ENCODE data around the gene PRKCB. TPM values are rescaled to one million over a fixed set of nuclear protein-coding genes. Genes with fewer than 3 reads are reported as not detected.

PRKCB gene
- polyA plus RNA-seq, 2 of the 4 experiments (the other 2 are of a cell fraction) = 0.09 to 0.22 TPM

DNA sequence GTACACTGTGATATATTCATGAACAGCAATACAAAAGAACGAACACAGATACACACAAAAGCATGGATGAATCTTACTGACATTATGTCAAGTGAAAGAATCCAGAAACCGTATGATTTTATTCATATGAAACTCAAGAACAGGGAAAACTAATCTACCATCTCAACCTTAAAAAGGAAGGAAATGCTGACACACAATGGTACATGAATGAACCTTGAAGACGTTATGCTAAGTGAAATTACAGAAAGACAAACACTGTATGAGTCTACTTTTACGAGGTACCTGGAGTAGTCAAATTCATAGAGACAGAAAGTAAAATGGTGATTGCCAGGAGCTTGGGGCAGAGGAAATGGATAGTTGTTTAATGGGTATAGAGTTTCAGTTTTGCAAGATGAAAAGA, 8.7 kb upstream of the PRKCB start:
- POLR2A ChIA-PET = no interaction called here

DNA sequence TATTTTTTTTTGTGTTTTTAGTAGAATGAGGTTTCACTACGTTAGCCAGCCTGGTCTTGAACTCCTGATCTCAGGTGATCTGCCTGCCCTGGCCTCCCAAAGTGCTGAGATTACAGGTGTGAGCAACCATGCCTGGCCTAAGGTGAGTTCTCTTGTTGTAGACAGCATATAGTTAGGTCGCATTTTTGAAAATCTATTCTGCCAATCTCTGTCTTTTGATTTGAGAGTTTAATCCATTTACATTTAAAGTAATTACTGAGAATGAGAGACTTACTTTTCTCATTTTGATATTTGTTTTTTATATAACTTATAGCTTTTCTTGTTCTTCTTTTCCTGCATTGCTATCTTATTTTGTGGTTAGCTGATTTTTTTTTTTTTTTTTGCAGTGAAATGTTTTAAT, 6.3 kb upstream of the PRKCB start:
- ATAC-seq (no peak), DNase-seq (ENCODE audit: low read depth in 1 of 2, low spot score in 1 of 2) (no peak), FAIRE-seq (no peak)
- no peak overlapping the region for H3K4me3 ChIP-seq
- ChIA-PET POLR2A (no interaction called here), CTCF (interaction anchor here (0.6 to 2.9 kb wide), 2 partner anchors 10 to 105 kb away, joined by 4 to 6 read pairs; no protein-coding TSS in a partner anchor)
- 10% methylated on average over 2 of the region's 2 CpGs for WGBS (ENCODE audit: missing lambda C conversion rate)
- no peaks in the 10 kb centered on the region for H3K4me1 ChIP-seq
- H3K9me3 ChIP-seq = peaks cover 18% of the 10 kb centered on the region; the same call in 2 of the 3 replicates
- no peak overlapping the region for H3K27ac ChIP-seq
- TF ChIP-seq USF2 (IDR thresholded peaks at IDR 0.05) (no peak), NR3C1 (IDR thresholded peaks at IDR 0.05) (no peak), RARB (CRISPR knock-in tag; IDR thresholded peaks at IDR 0.05) (no peak), HOXB5 (CRISPR knock-in tag; IDR thresholded peaks at IDR 0.05) (no peak), MAX (IDR thresholded peaks at IDR 0.05) (no peak), HDAC2 (IDR thresholded peaks at IDR 0.05) (no peak), ATOH8 (CRISPR knock-in tag; IDR thresholded peaks at IDR 0.05; ENCODE audit: low read depth) (no peak), EHMT2 (IDR thresholded peaks at IDR 0.05; ENCODE audit: low read depth) (no peak), FOXS1 (CRISPR knock-in tag; IDR thresholded peaks at IDR 0.05) (no peak), HEYL (CRISPR knock-in tag; IDR thresholded peaks at IDR 0.05) (no peak), JUNB (IDR thresholded peaks at IDR 0.05) (no peak), MYC (IDR thresholded peaks at IDR 0.05; ENCODE audit: borderline replicate concordance, low read length) (no peak), ZC3H11A (IDR thresholded peaks at IDR 0.05) (no peak), BHLHE40 (IDR thresholded peaks at IDR 0.05; ENCODE audit: low read depth, low read length) (no peak), RCOR1 (IDR thresholded peaks at IDR 0.05; ENCODE audit: low read depth, low read length) (no peak), SREBF2 (IDR thresholded peaks at IDR 0.05) (no peak), ZNF302 (CRISPR knock-in tag; IDR thresholded peaks at IDR 0.05) (no peak)
- TF ChIP-seq, protein P1, sequence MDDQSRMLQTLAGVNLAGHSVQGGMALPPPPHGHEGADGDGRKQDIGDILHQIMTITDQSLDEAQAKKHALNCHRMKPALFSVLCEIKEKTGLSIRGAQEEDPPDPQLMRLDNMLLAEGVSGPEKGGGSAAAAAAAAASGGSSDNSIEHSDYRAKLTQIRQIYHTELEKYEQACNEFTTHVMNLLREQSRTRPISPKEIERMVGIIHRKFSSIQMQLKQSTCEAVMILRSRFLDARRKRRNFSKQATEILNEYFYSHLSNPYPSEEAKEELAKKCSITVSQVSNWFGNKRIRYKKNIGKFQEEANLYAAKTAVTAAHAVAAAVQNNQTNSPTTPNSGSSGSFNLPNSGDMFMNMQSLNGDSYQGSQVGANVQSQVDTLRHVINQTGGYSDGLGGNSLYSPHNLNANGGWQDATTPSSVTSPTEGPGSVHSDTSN (IDR thresholded peaks at IDR 0.05) = no peak
- TF ChIP-seq, protein P2, sequence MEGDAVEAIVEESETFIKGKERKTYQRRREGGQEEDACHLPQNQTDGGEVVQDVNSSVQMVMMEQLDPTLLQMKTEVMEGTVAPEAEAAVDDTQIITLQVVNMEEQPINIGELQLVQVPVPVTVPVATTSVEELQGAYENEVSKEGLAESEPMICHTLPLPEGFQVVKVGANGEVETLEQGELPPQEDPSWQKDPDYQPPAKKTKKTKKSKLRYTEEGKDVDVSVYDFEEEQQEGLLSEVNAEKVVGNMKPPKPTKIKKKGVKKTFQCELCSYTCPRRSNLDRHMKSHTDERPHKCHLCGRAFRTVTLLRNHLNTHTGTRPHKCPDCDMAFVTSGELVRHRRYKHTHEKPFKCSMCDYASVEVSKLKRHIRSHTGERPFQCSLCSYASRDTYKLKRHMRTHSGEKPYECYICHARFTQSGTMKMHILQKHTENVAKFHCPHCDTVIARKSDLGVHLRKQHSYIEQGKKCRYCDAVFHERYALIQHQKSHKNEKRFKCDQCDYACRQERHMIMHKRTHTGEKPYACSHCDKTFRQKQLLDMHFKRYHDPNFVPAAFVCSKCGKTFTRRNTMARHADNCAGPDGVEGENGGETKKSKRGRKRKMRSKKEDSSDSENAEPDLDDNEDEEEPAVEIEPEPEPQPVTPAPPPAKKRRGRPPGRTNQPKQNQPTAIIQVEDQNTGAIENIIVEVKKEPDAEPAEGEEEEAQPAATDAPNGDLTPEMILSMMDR (IDR thresholded peaks at IDR 0.05) = no peak
- no peak overlapping the region for H3K4me2 ChIP-seq

More for the DNA sequence above, 8.7 kb upstream of the PRKCB start:
- Histone ChIP-seq H3K27ac (no peak overlapping the region), H3K9me3 (peaks cover 18% of the 10 kb centered on the region; the same call in 2 of the 3 replicates), H3K4me2 (no peak overlapping the region), H3K4me3 (no peak overlapping the region), H3K4me1 (no peaks in the 10 kb centered on the region)
- CTCF ChIA-PET = no interaction called here
- ATAC-seq (no peak), FAIRE-seq (no peak), DNase-seq (ENCODE audit: low read depth in 1 of 2, low spot score in 1 of 2) (no peak)
- WGBS (ENCODE audit: missing lambda C conversion rate) = 29% methylated on average over 4 of the region's 4 CpGs
- TF ChIP-seq, protein P3, sequence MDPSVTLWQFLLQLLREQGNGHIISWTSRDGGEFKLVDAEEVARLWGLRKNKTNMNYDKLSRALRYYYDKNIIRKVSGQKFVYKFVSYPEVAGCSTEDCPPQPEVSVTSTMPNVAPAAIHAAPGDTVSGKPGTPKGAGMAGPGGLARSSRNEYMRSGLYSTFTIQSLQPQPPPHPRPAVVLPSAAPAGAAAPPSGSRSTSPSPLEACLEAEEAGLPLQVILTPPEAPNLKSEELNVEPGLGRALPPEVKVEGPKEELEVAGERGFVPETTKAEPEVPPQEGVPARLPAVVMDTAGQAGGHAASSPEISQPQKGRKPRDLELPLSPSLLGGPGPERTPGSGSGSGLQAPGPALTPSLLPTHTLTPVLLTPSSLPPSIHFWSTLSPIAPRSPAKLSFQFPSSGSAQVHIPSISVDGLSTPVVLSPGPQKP (IDR thresholded peaks at IDR 0.05; ENCODE audit: low read depth, low read length) = no peak
- TF ChIP-seq FOSB (CRISPR knock-in tag; IDR thresholded peaks at IDR 0.05) (no peak), MAFK (IDR thresholded peaks at IDR 0.05; ENCODE audit: partially characterized antibody) (no peak), RCOR1 (IDR thresholded peaks at IDR 0.05; ENCODE audit: low read depth, low read length) (no peak), NR3C1 (IDR thresholded peaks at IDR 0.05) (no peak), MAX (IDR thresholded peaks at IDR 0.05) (no peak), HEYL (CRISPR knock-in tag; IDR thresholded peaks at IDR 0.05) (no peak), POLR2AphosphoS2 (conservative IDR thresholded peaks at IDR 0.05; ENCODE audit: low read length) (no peak), SMC3 (IDR thresholded peaks at IDR 0.05) (no peak), ZNF302 (CRISPR knock-in tag; IDR thresholded peaks at IDR 0.05) (no peak)
- TF ChIP-seq, protein P4, sequence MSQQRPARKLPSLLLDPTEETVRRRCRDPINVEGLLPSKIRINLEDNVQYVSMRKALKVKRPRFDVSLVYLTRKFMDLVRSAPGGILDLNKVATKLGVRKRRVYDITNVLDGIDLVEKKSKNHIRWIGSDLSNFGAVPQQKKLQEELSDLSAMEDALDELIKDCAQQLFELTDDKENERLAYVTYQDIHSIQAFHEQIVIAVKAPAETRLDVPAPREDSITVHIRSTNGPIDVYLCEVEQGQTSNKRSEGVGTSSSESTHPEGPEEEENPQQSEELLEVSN (IDR thresholded peaks at IDR 0.05; ENCODE audit: borderline replicate concordance, low read depth) = no peak
- TF ChIP-seq, protein P5, sequence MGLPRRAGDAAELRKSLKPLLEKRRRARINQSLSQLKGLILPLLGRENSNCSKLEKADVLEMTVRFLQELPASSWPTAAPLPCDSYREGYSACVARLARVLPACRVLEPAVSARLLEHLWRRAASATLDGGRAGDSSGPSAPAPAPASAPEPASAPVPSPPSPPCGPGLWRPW (IDR thresholded peaks at IDR 0.05) = no peak

Measured in A549 (cell line).